HG03575 (cell line): Measurements from ENCODE around the gene UST.
"Not testable (repeated sequence)": the region's sequence is repeated elsewhere in the genome, so short reads cannot be mapped to it uniquely, and the experiment has no call there.

Experiments used
- ATAC-seq: cut with Tn5 transposase; IDR thresholded peaks from one replicate; pipeline ENCODE4 v1.9.1; 2021; ENCODE audit not compliant: unreplicated experiment, insufficient number of reproducible peaks, low FRiP score; ENCODE audit errors: extremely low read depth

The UST gene

DNA sequence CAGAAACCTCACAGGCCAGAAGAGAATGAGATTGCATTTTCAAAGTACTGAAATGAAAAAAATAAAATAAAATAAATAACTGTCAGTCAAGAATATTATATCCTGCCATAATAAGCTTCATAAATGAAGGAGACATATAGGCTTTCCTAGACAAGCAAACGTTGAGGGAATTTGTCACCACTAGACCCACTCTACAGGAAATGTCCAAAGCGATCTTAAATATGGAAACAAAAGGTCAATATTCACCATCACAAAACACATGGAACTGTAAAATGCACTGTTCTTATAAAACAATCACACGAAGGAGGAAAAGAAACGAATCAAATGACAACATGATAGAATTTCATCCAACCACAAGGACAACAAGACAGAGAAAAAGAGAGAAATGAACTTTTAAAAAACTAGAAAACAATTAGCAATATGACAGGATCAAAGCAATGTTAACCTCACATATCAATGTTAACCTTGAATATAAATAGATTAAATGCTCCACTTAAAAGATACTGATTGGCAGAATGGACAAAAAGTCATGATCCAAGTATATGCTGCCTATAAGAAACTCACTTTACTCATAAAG is 352.0 kb downstream of the UST start:
- ATAC-seq: no peak

DNA sequence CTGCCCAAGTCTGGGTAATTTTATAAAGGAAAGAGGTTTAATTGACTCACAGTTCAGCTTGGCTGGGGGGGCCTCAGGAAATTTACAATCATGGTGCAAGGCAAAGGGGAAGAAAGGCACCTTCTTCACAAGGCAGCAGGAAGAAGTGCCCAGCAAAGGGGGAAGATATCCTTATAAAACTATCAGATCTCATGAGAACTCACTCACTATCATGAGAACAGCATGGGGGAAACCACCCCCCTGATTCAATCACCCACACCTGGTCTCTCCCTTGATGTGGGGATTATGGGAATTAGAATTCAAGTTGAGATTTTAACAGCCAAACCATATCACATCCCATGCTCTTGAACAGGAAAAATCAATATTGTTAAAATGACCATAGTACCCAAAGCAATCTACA is 355.5 kb downstream of the UST start:
- ATAC-seq: no peak

DNA sequence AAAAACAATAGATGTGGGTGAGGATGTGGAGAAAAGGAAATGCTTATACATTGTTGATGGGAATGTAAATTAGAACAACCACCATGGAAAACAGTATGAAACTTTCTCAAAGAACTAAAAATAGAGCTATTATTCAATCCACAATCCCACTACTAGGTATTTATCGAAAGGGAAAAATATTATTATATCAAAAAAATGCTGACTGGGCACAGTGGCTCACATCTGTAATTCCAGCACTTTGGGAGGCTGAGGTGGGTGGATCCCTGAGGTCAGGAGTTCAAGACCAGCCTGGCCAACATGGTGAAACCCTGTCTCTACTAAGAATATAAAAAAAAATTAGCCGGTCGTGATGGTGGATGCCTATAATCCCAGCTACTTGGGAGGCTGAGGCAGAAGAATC is 357.1 kb downstream of the UST start:
- ATAC-seq: not testable (repeated sequence)

DNA sequence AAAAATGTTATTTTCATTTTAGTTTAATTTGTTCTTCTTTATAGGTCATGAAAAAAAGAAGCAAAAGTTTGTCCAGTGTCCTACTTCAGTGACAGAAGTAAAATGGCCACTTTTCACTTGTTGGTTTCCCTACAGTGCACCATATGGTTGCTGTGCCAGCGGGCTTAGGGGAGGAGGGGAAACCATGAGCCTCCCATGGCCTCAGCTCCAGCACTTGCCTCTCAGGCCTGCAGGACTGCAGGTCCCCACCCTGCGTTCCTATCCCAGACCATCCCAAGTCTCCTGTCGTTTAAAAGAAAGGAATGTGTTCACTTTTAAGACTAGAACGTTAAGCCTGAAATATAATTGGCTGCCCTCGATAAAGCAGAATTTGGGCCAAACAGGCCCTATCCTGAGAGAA is 360.7 kb downstream of the UST start:
- ATAC-seq: no peak

DNA sequence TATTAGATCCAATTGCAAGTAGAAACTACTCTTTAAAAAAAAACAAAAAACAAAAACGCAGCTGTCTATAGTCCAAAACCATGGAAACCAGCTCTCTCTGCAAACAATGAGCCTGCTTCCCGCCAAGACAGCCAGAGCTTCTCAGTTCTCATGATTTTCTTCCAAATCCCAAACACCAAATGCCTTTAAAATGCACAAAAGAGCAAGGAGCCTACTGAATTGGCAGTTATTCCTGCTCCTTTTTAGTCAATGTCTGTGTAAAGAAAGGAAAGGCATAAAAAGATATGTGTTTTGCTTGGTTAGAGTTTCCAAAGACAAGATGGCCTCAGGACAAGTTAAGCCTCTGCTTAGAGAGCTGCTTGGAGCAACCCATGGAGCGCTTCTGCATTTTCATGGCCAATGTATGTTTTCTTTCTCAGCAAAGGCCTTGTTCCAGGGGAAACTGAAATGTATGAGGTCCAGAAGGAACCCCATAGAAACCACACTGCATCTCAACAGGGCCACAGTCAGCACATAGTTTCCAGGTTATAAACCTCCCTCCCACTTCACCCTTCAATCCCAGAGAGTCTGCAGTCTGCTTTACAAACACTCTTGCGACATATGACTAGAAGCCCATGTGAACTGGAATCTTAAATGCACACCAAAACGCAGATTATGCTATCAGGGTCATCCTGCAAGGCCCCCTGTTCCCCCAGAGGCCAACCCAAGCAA is 361.4 kb downstream of the UST start:
- ATAC-seq: no peak

DNA sequence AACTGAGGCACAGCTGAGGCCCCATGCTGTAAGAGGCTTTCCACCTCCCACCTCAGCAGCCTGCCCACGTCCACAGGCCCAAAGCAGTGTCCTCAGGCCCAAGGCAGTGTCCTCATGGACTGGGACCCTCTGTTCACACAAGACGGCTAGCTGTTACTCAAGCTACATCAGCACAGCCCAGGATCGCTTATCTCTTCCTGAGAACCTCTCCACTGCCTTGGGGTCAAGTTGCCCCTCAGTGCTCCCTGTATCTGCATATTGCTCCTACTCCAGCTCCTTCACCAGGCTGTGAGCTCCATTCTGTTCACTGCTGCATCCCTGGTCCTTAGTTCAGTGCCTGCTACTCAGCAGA is 361.9 kb downstream of the UST start:
- no peak for ATAC-seq

DNA sequence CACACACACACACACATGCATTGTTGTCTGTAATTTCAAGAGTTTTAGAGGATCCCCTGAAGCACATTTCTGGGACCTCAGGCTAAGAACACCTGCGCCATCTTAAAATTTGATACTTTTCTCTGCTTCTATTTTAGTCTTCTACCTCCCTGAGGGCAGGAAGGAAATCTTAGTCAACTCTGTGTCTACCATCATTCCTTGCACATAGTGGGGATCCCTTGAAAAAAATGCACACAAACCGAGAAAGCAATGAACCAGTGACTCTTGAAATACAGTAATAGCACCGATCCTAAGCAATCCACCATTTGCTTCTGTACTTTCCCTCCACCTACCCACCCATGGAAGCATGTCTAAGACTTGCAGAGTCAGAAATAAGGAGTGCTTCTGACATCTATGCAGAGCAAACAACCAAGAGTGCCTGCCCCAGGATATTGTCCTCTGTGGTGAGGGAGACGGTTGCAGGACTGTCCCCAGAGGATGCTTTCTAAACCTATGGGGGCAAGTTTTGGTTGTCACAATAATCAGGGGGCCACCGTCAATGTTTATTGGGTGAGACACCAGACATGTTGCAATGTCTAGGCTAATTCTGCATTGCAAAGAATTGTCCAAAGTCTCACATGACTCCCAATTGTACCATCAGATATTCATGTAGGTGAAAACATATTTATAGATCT is 362.7 kb downstream of the UST start:
- no peak for ATAC-seq

DNA sequence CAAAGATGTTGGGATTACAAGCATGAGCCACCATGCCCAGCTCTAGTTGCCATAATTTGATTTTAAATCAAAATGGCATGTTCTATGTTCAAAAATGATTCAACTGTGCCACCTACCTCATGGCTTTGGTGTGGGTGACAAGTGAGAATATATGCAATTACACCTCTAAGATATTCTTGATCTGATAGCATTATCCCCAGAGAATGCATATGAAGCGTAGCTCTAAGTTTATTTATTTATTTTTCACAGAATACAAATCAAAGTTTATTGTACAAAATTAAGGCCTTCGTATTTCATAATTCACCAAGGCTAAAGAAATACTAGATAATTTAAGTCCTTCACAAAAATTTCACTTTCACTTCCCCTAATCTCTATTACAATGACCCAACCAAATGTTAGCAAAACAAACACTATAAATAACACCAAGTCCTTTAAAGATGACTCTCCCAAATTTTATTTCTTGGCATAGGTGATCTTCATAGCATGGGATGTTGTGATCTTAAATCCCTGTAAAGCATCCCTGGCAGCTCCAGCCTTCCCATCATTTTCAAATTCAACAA is 364.8 kb downstream of the UST start:
- no peak for ATAC-seq

DNA sequence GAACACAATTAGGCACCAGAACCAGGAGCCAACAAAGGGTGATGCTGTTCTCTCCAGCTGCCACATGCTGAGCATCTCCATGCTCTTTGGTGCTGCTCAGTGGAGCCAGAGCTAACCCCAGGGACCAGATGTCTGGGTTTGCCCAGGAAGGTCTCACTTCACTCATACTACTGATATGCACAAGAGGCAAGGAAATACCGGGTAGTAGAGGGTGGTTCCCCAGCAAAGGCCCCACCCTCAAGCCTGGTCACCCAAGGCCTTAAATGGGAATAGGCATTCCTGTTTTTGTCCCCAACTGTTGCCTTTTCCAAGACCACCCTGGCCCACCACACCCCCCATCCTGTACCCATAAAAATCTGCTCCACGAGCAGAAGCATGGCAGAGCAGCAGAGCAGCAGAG is 366.1 kb downstream of the UST start:
- peak; percentile 52 for ATAC-seq

DNA sequence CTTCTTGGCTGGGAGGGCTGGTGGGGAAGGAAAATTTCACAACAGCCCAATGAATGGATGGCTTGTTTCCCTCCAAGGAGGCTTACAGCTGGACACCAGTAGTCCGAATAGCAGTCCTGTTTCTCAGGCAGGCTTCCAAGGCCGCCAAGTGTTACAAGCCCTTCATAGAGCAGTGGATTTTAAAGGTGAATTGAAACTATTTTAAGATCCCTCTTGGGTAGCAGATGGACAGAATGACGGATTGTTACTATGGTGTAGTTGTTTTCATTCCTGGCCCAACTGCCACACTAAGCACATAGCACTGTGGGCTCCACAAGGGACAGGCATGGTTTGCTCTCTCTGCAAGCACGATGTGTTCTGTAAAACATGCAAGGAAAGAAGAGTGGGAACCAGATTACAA is 367.3 kb downstream of the UST start:
- ATAC-seq: no peak

DNA sequence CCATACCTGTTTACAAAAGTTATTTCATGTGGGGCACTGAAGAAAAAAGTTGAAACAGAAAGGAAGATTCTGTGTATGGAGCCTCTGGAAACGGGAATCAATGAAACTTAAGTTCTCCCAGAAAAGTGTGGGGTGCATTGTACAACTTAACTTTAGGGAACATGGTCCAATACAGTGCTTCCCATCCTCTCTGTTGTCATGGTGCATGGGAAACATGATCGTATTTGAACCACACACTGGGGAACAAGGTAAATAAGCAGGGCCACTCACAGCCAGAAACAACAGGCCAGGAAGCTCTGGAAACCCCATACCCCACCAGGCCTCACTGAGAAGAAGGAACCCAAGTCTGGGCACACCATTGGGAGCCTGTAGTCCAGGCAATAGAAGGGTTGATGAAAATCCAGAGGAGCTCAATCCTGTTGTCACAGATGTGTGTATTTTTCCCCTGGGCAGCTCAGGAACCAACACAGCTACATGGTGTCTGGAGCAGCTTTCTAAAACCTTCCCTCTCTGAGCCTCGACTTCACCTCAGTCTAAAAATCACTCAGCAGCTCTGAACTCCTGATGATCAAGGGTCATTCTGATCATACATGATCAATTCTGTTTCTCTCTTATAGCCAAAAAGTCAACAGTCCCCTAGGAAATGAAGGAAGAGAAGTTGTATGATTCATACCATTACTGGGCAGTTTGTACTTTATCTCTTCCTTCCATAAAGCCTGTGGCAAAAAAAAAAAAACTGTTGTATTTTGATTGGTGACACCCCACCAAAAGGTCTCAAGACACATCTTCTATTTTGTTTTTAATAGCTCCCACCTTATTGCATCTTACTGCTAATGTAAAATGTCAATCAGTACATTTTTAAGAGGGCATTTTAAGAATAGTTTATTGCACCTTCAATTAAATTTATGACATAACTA is 372.2 kb downstream of the UST start:
- ATAC-seq: no peak

DNA sequence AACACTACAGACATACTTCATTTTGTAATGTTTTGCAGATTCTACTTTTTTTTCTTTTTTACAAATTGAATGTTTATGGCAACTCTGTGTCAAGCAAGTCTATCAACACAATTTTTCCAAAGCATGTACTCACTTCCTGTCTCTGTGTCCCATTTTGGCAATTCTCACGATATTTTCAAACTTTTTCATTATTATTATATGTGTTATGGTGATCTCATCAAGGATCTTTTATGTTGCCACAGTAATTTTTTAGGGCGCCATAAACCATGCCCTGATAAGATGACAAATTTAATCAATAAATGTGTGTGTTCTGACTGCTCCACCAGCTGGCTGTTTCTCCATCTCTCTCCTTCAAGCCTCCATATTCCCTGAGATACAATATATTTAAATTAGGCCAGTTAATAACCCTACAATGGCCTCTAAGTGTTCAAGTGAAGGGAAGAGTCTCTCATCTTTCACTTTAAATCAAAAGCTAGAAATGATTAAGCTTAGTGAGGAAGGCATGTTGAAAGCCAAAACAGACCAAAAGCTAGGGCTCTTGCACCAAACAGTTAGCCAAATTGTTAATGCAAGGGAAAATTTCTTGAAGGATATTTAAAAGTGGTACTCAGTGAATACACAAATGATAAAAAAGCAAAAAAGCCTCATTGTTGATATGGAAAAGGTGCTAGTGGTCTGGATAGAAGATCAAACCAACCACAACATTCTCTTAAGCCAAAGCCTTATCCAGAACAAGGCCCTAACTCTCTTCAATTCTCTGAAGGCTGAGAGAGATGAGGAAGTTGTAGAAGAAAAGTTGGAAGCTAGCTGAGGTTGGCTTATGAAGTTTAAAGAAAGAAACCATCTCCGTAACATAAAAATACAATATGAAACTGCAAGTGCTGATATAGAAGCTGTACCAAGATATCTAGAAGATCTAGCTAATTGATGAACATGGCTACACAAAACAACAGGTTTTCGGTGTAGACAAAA is 376.3 kb downstream of the UST start:
- ATAC-seq: no peak

DNA sequence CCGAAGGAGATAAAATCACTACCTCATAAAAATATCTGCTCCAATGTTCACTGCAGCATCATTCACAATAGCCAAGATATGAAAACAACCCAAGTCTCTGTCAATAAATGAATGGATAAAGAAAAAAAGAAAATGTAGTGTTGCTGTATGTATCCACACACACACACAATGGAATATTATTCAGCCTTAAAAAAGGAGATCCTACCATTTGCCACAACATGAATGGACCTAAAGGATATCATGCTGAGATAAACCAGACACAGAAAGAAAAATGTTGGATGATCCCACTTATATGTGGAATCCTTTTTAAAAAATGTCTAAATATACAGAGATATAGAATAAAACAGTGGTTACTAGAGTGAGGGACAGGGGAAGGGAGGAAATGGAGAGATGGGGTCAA is 378.5 kb downstream of the UST start:
- no peak for ATAC-seq
